SH-SY5Y (cell line): ENCODE measurements around the gene LAMA3.

Experiments
- GATA2 ChIP-seq: IDR thresholded peaks from 2 replicates; pipeline ENCODE4 v1.6.1; 2011; ENCODE audit warnings: mild to moderate bottlenecking, low read depth, low read length
- GATA3 ChIP-seq: IDR thresholded peaks from 2 replicates; pipeline ENCODE4 v1.6.1; 2011; ENCODE audit warnings: low read depth, mild to moderate bottlenecking, low read length, moderate library complexity

The LAMA3 gene

GRCh38 chr18:23938043-23938756, 248.9 kb downstream of the LAMA3 start:
- TF ChIP-seq GATA2 = no peak
- TF ChIP-seq GATA3 = no peak

GRCh38 chr18:23938901-23939341, 249.7 kb downstream of the LAMA3 start:
- TF ChIP-seq GATA3 = no peak
- no peak for TF ChIP-seq GATA2

DNA sequence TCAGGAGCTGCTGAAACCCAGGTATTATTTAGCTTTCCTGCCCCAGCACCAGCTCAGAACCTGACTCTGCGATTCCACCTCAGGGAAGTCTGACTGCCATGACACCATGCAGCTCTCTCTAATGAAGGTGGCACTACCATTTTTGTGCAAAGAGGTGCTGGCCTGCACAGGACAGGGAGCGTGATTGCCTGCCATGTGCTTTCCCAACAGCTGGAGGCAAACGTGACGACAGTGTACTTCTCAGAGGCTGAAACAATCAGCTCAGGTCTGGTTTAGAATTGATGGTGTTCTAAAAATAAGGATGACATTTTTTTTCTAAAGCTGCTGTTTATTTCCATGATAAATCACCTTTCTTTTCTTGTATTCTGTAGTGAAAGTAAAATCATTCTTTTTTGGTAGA, 250.1 kb downstream of the LAMA3 start:
- TF ChIP-seq GATA2 (no peak), GATA3 (no peak)

DNA sequence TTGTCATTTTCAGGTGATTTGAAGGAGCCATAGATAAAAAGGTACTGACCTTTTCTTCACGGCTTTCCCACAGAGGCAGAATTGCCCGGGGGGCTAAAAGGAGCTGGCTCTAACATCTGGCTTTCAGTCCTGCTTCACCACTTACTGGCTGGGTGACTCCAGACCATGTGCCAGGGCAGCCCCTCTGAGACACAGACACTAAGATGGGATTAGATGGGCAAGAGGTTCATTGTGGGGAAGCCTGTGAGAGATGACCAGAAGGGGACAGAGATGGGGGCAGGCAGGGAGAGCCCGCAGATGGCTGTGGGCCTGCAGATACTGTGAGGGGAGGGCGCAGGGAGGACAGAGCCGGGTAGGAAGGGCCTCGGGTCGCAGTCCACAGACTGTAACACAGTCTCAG, 250.6 kb downstream of the LAMA3 start:
- TF ChIP-seq GATA3 = no peak

- TF ChIP-seq GATA3 (no peak), GATA2 (no peak)
Measured at GRCh38 chr18:23941791-23942190, 252.5 kb downstream of the LAMA3 start.

- TF ChIP-seq GATA2 = no peak
- TF ChIP-seq GATA3 = no peak
Measured at GRCh38 chr18:23943104-23943503, 253.9 kb downstream of the LAMA3 start.

DNA sequence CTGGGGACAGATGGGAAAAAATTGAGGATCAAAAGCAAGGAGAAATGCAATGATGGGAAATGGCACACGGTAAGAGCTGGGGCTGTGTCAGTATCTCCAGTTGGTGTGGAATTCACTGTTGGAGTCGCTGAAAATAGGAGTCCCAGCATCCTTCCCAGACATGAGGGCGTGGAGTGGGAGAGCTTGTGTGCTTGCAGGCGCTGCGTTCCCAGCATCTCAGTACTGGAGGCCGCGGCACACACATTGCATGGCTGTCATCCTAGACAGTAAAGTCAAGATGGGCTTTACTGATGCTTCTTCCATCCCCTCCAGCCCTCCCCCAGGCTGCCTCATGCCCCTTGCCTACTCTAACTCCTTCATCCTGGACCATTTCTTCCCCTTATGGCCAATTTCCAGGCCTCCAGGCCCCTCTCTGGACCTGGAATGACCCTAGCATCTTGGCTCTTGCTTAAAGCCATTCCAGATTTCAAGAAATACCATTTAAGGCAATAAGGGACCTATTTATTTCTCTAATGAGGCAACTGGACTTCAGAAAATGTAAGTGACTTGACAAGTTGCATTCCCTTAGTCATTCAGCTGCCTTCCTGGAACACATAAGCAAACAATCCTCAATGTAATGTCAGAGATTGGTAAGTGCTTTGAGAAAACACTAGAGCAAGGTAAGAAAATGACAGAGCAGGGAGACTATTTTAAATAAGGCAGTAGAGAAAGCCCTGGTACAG, 254.8 kb downstream of the LAMA3 start:
- TF ChIP-seq GATA3 (no peak), GATA2 (no peak)

- TF ChIP-seq GATA2 = no peak
Measured at GRCh38 chr18:23945416-23946079, 256.3 kb downstream of the LAMA3 start.

DNA sequence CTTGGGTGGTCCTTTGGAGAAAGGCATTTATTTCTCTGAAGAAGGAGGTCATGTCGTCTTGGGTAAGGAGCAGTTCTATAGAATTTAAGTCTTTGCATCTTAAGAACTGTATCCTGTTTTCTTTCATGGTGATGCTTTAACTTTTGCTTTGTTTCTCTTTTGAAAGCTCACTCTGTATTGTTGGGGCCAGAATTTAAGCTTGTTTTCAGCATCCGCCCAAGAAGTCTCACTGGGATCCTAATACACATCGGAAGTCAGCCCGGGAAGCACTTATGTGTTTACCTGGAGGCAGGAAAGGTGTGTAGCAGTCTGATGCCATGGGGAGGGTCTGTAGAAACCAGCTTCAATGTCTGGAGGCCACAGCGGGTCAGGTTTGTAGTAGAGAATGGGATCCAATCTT, 260.6 kb downstream of the LAMA3 start:
- TF ChIP-seq GATA3 (no peak), GATA2 (no peak)

- TF ChIP-seq GATA2 (no peak), GATA3 (no peak)
Measured at GRCh38 chr18:23950644-23951043, 261.4 kb downstream of the LAMA3 start.

- TF ChIP-seq GATA2 = no peak
- TF ChIP-seq GATA3 = no peak
Measured at GRCh38 chr18:23951206-23951605, 262.0 kb downstream of the LAMA3 start.

DNA sequence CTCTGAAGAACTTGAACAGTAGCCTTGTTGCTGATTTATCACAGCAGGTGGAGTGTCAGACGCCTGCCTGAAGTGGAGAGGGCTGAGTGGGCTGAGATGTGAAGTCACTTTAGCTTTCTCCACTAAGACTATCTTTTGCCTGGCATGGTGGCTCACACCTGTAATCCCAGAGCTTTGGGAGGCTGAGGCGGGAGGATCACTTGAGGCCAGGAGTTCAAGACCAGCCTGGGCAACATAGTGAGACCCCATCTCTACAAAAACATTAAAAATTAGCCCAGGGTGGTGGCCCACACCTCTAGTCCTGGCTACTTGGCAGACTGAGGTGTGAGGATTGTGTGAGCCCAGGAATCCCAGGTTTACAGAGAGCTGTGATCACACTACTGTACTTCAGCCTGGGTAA, 264.7 kb downstream of the LAMA3 start:
- no peak for TF ChIP-seq GATA2
- TF ChIP-seq GATA3 = no peak

DNA sequence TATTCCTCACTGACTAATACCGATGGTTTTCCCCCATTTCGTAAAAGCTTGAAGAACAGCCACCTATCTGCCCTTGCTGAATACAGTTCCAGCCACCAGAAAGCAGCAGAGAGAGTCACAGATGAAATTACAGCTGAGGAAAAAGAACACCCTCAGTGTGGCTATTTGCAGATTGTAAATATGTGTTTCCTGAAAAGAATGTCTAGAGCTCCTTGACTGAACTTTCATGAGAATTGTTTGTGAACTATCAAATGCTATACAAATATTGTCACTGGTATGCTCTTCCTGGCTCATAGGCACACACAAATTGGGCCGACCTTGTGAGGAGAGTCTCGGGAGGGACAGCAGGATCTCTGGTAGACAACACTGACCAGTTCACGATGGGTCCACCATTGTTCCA, 267.2 kb downstream of the LAMA3 start:
- no peak for TF ChIP-seq GATA2
- no peak for TF ChIP-seq GATA3

- TF ChIP-seq GATA2 (no peak), GATA3 (no peak)
Measured at GRCh38 chr18:23958036-23958435, 268.8 kb downstream of the LAMA3 start.
